ENCODE measurements around the gene JAKMIP2. TPM values are rescaled to one million over a fixed set of nuclear protein-coding genes. Genes with fewer than 3 reads are reported as not detected.

Gene JAKMIP2
- total RNA-seq, 4 donors from 2014 or later: 2.1 TPM; not detected in 2

GRCh38 chr5:147743678-147744374 is 38.7 kb downstream of the JAKMIP2 start:
- Histone ChIP-seq H3K4me1 (no peaks in the 10 kb centered on the region), H3K4me3 (no peak overlapping the region), H3K36me3 (no peaks in the 10 kb centered on the region), H3K27me3 (no peaks in the 10 kb centered on the region), H3K27ac (no peak overlapping the region), H3K9me3 (no peaks in the 10 kb centered on the region)
- DNase-seq: no peak
- no peak for TF ChIP-seq CTCF (IDR thresholded peaks at IDR 0.05)
- TF ChIP-seq POLR2A (IDR thresholded peaks at IDR 0.05): no peak

GRCh38 chr5:147743012-147743411 is 39.5 kb downstream of the JAKMIP2 start:
- TF ChIP-seq CTCF (IDR thresholded peaks at IDR 0.05): no peak
- TF ChIP-seq POLR2A (IDR thresholded peaks at IDR 0.05): no peak

GRCh38 chr5:147742151-147742550 is 40.4 kb downstream of the JAKMIP2 start:
- Histone ChIP-seq H3K27me3 (no peaks in the 10 kb centered on the region), H3K36me3 (no peaks in the 10 kb centered on the region), H3K27ac (no peak overlapping the region), H3K4me3 (no peak overlapping the region), H3K4me1 (no peaks in the 10 kb centered on the region), H3K9me3 (no peaks in the 10 kb centered on the region)
- TF ChIP-seq CTCF (IDR thresholded peaks at IDR 0.05) (no peak), POLR2A (IDR thresholded peaks at IDR 0.05) (no peak)
- no peak for DNase-seq

More at GRCh38 chr5:147743012-147743411, 39.5 kb downstream of the JAKMIP2 start:
- DNase-seq: no peak
- no peaks in the 10 kb centered on the region for H3K27me3 ChIP-seq
- H3K27ac ChIP-seq: no peak overlapping the region
- H3K4me3 ChIP-seq: no peak overlapping the region
- no peaks in the 10 kb centered on the region for H3K36me3 ChIP-seq
- H3K9me3 ChIP-seq: no peaks in the 10 kb centered on the region
- H3K4me1 ChIP-seq: no peaks in the 10 kb centered on the region

GRCh38 chr5:147740864-147741263 is 41.7 kb downstream of the JAKMIP2 start:
- H3K27me3 ChIP-seq: no peaks in the 10 kb centered on the region
- no peak for DNase-seq
- no peak overlapping the region for H3K27ac ChIP-seq
- TF ChIP-seq POLR2A (IDR thresholded peaks at IDR 0.05) (no peak), CTCF (IDR thresholded peaks at IDR 0.05) (no peak)
- no peaks in the 10 kb centered on the region for H3K36me3 ChIP-seq
- H3K9me3 ChIP-seq: no peaks in the 10 kb centered on the region
- H3K4me3 ChIP-seq: no peak overlapping the region
- H3K4me1 ChIP-seq: no peaks in the 10 kb centered on the region

GRCh38 chr5:147737921-147738320 is 44.6 kb downstream of the JAKMIP2 start:
- Histone ChIP-seq H3K36me3 (no peaks in the 10 kb centered on the region), H3K4me3 (no peak overlapping the region), H3K27me3 (no peaks in the 10 kb centered on the region), H3K4me1 (no peaks in the 10 kb centered on the region), H3K27ac (no peak overlapping the region), H3K9me3 (no peaks in the 10 kb centered on the region)
- TF ChIP-seq POLR2A (IDR thresholded peaks at IDR 0.05) (no peak), CTCF (IDR thresholded peaks at IDR 0.05) (no peak)
- no peak for DNase-seq

Data from Peyer's patch (tissue), 4 donors.